HG03135 (cell line): ENCODE results near the gene AKIRIN1.
"Not testable (repeated sequence)": the region's sequence is repeated elsewhere in the genome, so short reads cannot be mapped to it uniquely, and the experiment has no call there.

Source experiments
- ATAC-seq: cut with Tn5 transposase; IDR thresholded peaks from one replicate; pipeline ENCODE4 v1.9.1; 2021; ENCODE audit warnings: mild to moderate bottlenecking, moderate library complexity; ENCODE audit not compliant: unreplicated experiment

Gene AKIRIN1

GRCh38 chr1:38994196-38994595 is 3.1 kb downstream of the AKIRIN1 start:
- ATAC-seq: no peak

- ATAC-seq: no peak
Measured at GRCh38 chr1:38997034-38997900, 6.2 kb downstream of the AKIRIN1 start.

DNA sequence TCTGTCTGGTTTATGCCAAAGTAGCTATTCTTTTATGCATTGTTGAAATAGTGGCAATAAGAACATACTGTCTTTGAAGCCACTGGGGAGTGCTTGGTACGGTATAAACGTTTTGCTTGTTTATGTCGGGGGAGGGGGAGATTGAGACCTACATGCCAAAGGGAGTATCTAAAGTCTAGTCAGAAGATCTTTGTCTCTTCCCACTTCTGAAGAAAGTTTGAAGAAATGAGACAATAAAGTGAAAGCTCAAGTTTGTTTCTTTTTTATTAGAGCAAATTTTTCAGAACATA is 6.8 kb downstream of the AKIRIN1 start:
- no peak for ATAC-seq

DNA sequence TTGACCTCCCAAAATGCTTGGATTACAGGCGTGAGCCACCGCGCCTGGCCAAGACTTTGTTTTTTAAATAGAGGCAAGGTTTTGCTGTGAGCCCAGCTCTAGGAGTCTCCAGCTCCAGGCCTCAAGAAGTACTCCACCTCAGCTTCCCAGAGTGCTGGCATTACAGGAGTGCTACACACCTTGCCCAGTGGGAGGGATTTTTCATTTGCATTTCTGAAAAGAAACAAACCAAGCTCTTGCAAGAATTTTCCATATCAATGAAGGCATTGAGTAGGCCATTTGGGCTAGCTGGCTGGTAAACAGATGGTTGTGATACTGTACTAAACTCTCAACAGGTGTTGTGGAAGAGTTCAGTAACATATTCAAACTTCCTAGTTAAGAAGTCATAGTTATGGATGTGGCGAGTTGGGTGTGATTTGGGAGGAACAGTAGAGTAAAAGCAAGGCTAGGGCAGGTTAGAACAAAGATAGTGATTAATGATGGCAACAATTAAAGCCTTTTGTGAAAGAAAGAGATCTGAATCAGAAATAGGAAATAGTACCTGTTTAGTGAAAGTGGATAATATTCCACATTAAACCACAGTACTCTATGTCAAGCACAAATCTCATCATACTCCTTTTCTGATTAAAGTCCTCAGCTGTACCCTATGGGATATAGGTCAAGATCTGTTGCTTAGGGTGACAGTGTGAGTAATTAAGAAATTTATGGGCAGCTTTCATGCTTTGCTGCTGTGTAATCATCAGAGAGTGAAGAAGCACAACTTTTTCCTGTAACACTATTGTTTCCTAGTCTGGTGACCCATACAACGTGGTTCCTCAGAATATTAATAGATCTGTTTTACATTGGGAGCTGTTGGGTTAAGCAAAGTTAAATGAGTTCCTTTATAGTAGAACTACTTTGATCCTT is 10.7 kb downstream of the AKIRIN1 start:
- ATAC-seq: no peak

GRCh38 chr1:39003281-39003680 is 12.2 kb downstream of the AKIRIN1 start:
- no peak for ATAC-seq

DNA sequence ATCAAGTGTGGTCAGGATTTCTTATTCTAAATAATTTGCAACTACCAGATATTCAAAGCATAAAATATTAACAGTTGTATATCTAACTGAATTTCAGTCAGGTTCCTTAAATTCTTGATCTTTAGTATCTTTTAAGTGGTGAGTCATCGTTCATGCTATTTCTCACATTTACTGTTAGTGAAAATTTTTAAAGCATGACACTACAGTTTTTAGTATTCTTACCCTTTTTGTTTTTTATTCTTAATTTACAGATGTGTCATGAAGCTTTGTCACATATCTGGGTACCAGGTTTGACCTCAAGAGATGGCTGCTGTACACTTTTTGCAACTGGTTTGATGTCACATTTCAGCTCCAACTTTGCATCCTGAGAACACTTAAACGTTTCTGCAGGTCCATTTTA is 12.7 kb downstream of the AKIRIN1 start:
- ATAC-seq: no peak

- no peak for ATAC-seq
Measured at GRCh38 chr1:39006287-39006686, 15.2 kb downstream of the AKIRIN1 start.

DNA sequence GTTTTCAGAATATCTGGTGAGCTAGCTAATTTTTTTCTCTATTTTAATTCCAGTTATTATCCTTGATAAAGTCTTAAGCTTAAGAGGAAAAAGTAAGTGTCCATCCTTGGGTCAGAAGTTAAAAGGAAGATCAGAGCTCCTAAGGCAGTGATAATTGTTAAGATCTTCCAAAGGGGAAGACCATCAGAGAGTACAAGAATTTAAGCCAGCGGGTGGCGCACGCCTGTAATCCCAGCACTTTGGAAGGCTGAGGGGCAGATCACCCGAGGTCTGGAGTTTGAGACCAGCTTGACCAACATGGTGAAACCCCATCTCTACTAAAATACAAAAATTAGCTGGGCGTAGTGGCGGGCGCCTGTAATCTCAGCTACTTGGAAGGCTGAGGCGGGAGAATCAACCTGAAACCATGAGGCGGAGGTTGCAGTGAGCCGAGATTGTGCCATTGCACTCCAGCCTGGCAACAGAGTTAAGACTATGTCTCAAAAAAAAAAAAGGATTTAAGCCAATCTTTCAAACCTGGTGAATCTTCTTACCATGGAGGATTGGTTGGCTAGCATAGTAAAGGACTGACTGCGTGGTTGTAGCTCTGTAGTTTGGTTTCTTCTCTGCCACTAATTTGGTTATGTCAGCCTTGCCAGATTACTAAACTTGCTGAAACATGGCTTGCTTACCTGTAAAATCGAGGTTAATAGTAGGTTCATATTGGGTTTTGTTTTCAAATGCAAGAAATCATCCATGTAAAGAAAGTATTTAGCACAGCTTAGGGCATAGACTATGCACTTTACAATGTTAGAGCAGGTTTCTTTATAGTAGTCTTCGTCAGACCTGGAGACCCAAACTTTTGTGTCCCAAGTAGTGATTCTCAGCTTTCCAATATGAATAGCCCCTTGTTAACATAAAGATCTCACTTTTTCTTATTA is 15.9 kb downstream of the AKIRIN1 start:
- no peak for ATAC-seq

- not testable (repeated sequence) for ATAC-seq
Measured at GRCh38 chr1:39014956-39015355, 23.9 kb downstream of the AKIRIN1 start.

DNA sequence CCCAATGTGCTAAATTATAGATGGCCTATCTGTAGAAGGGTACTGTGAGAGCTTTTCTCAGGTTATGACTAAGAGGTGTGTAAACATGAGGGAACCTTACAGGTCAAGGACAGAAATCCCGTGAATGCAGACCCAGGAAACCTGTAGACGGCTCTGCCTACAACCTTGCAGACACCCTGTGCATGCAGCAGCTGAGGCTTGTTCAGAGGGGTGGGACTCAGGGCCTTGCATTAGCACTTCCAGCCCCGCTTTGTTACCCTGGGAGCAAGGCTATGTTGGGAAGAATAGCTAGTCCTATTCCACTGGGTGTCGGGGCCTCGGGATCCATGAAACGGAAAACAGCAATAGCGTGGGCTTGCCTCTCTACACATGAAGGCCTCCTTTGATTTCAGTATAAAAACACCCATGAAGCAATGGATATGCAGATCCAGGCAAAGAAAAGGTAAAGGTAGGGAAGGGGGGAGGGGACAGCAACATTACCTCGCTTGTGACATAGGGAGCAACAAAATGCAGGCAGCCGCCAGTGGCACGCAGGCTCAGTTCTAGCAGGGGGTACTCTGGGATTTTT is 25.6 kb downstream of the AKIRIN1 start:
- ATAC-seq: no peak

- ATAC-seq: no peak
Measured at GRCh38 chr1:39017266-39017665, 26.2 kb downstream of the AKIRIN1 start.

DNA sequence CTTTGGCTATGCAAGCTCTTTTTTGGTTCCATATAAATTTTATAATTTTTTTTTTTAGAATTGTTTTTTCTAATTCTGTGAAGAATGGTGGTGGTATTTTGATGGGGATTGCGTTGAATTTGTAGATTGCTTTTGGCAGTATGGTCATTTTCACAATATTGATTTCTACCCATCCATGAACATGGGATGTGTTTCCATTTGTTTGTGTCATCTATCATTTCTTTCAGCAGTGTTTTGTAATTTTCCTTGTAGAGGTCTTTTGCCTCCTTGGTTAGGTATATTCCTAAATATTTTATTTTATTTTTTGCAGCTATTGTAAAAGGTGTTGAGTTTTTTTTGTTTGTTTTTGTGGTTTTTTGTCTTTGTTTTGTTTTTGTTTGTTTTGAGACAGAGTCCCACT is 29.4 kb downstream of the AKIRIN1 start:
- not testable (repeated sequence) for ATAC-seq

- no peak for ATAC-seq
Measured at GRCh38 chr1:39021426-39021825, 30.4 kb downstream of the AKIRIN1 start.

- ATAC-seq: no peak
Measured at GRCh38 chr1:39023140-39023539, 32.1 kb downstream of the AKIRIN1 start.

DNA sequence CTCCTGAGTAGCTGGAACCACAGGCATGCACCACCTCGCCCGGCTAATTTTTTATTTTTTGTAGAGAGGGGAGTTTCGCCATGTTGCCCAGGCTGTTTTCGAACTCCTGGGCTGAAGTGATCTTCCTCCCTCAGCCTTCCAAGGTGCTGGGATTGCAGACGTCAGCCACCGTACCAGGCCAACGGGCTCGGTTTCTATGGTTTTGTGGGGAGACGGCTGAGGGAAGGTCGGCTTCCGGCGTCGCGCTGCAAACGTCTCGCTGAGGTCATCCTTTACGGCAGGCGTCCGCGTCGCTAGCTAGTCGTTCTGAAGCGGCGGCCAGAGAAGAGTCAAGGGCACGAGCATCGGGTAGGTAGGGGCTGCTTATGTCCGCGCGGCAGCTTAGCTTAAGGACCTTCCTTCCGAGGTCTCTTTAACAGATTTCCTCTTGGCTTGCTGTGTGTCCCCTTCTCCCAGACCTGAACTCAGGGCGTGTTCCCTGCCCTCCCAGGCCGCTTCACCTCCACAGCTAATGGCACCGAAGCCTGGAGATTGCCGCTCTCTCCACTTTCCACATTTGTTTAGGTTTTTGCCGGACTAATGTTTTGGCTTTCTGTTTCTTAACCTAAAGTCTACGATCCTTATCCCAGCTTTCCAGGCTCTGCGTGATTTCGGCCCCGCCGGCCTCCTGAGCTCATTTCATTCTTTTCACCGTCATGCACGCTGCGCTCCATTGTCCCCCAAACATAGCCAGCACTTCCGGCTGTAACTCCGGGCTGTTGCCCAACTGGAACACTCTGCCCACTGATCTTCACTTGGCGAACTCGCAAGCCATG is 35.2 kb downstream of the AKIRIN1 start, which contains the start of gene NDUFS5:
Gene NDUFS5 (plus strand): TSS at position 300 of the 815 bp plus-strand sequence. CDS start 2,375 bp downstream, outside the sequence.
- peak; percentile 75 for ATAC-seq

DNA sequence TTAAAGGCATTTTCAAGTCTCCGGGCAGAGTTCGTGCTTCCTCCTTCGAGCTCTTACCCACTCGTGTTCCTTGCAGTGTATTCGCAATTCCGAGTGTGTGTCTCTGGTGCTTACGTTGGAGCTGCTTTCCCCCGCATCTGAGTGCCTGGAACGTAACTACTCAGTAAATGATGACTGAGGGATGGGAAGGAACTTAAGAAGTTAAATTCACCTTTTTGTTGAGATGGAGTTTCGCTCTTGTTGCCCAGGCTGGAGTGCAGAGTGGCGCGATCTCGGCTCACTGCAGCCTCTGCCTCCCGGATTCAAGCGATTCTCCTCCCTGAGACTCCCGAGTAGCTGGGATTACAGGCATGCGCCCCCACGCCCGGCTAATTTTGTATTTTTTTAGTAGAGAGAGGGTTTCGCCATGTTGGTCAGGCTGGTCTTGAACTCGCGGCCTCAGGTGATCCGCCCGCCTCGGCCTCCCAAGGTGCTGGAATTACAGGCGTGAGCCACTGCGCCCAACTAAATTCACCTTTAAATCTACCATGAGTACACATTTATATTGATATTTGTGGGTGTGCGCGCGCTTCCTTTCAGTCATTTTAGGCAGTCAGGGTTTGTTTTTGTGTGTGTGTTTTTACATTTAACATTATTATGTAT is 35.9 kb downstream of the AKIRIN1 start:
- ATAC-seq: no peak

DNA sequence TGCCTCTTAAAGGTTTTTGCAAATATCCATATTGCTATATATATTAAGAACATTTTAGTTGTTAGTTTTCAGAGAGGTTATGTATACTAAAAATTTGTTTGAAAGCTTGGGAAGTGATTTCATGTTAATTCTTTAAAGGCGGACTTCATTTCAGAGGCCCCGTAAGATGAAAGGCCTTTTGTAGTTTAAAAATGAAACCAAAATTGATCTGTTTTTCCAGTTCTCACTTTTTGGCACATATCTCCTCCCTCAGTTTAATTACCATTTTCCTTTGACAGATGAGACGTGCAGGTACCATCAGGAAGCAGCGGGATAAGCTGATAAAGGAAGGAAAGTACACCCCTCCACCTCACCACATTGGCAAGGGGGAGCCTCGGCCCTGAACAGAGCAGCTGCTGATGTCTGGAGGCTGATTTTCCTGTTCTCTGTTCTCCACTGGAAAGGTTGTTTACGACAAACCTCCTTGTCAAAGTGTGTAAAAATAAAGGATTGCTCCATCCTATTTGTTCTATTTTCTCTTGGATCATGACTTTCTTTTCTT is 43.1 kb downstream of the AKIRIN1 start:
- no peak for ATAC-seq

GRCh38 chr1:39036678-39037077 is 45.6 kb downstream of the AKIRIN1 start:
- ATAC-seq: no peak

GRCh38 chr1:39043513-39043912 is 52.4 kb downstream of the AKIRIN1 start:
- no peak for ATAC-seq
